Measurements from ENCODE around the gene LDLRAD3.

The LDLRAD3 gene

DNA sequence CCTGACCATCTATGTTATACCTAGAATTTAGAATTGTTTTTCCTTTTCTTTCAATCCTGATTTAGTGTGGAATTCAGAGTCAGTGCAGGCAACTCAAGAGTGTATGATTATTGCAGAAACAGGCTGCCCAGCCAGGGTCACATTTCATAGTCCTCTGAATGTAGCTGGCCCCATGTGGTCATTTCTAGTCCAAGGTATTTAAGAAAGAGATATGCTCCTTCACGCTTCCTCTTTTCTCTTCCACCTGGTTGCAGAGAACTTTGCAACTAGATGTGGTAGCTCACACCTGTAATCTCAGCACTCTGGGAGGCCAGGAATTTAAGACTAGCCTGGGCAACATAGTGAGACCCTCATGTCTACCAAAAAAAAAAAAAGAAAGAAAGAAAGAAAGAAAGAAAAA, 27.6 kb upstream of the LDLRAD3 start:
- no peak overlapping the region for H3K27ac ChIP-seq
- TF ChIP-seq, protein P1, sequence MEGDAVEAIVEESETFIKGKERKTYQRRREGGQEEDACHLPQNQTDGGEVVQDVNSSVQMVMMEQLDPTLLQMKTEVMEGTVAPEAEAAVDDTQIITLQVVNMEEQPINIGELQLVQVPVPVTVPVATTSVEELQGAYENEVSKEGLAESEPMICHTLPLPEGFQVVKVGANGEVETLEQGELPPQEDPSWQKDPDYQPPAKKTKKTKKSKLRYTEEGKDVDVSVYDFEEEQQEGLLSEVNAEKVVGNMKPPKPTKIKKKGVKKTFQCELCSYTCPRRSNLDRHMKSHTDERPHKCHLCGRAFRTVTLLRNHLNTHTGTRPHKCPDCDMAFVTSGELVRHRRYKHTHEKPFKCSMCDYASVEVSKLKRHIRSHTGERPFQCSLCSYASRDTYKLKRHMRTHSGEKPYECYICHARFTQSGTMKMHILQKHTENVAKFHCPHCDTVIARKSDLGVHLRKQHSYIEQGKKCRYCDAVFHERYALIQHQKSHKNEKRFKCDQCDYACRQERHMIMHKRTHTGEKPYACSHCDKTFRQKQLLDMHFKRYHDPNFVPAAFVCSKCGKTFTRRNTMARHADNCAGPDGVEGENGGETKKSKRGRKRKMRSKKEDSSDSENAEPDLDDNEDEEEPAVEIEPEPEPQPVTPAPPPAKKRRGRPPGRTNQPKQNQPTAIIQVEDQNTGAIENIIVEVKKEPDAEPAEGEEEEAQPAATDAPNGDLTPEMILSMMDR (IDR thresholded peaks at IDR 0.05): no peak
- no peak for TF ChIP-seq ZFX (IDR thresholded peaks at IDR 0.05; ENCODE audit: borderline replicate concordance)

DNA sequence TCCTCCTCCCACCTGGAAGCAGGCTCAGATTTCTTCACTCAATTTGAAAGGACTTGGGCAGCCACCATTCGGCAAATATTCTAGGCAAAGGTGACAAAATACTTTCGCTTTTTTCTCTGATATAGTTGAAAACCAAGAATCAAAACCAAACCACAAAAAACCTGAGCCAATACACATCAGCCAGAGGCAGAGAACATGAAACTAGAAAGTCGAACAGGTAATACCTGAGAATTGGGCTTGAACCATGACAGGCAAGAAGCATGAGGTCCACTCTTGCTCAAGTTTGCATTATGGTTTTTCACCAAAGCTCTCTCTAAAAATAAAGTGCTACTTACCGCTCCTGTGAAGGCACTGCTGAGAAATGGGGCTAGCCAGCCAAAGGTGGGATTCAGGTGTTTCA, 26.2 kb upstream of the LDLRAD3 start:
- TF ChIP-seq, protein P1 (IDR thresholded peaks at IDR 0.05): no peak
- TF ChIP-seq ZFX (IDR thresholded peaks at IDR 0.05; ENCODE audit: borderline replicate concordance): no peak
- H3K27ac ChIP-seq: no peak overlapping the region

DNA sequence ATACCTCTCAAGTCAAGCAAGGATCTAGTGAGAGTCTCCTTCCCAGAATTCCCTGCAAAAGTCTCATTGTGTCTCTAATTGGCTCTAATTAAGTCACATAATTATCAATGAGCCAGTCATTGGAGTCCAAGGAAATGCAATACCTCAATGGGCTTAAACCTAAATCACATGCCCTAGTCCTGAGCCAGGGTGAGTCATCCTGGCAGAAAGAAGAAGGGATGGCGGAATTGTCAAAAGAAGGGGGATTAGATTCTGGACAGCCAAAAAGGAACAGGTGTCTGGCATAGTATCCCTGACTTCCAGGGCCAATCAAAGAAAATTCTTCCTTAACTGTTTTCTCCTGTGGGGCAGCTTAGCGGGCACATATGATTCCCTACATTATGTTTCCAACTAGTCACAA, 25.1 kb upstream of the LDLRAD3 start:
- no peak for TF ChIP-seq ZFX (IDR thresholded peaks at IDR 0.05; ENCODE audit: borderline replicate concordance)
- TF ChIP-seq, protein P1 (IDR thresholded peaks at IDR 0.05): no peak

DNA sequence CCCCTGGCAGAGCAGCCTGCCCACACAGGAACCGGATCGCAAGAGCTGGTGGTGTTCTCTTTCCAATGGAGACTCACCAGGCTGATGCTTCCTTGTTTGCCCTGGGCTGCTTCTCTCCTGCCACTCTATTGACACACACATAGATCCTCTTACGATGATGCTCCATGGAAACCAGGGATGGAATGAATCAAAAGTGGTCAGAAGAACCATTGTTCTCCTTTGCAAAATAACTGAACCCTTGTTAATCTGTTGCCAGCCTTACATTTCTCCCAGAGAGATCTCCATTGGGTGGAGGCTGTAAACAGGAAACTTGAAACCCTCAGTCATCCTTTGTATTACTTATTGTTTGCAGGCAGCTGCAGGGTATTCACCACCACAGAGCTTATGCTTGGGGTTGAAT, 24.6 kb upstream of the LDLRAD3 start:
- no peak overlapping the region for H3K27ac ChIP-seq
- TF ChIP-seq, protein P1 (IDR thresholded peaks at IDR 0.05): no peak
- no peak for TF ChIP-seq ZFX (IDR thresholded peaks at IDR 0.05; ENCODE audit: borderline replicate concordance)

More for the DNA sequence above, 25.1 kb upstream of the LDLRAD3 start:
- H3K27ac ChIP-seq: no peak overlapping the region

DNA sequence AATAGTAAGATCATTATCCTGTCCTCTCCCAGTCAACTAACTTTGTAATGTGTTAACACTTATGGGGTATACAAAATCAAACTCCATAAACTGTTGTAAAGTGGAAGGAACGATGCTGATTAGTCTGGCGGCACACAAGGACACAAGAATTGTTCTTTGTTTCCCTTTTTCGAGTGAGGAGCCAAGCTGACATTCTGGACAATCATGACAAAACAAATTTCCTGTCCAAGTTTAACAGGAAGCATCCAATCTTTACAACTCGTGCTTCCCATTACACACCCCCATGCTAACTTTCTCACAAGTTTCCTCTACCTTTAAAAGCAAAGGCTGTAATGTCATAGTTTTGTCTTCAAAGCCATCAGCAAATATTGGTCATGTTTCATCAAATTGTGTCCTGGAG, 20.4 kb upstream of the LDLRAD3 start:
- TF ChIP-seq, protein P1 (IDR thresholded peaks at IDR 0.05): no peak
- TF ChIP-seq ZFX (IDR thresholded peaks at IDR 0.05; ENCODE audit: borderline replicate concordance): no peak
- H3K27ac ChIP-seq: no peak overlapping the region

DNA sequence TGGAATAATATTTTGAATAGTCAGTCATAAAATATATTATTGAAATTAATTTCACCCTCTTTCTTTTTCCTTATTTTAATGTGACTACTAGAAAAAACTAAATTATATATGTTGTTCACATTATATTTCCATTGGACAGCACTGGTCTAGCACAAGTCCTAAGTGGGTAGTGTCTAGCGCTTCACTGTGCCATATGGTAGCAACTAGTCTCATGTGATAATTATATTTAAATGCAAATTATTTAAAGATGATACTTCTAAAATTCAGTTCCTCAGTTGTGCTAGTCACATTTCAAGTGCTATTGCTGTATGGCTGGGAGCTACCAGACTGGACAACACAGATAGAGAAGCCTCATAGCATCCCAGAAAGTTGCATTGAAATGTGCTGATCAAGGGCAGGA, 19.1 kb upstream of the LDLRAD3 start:
- no peak for TF ChIP-seq ZFX (IDR thresholded peaks at IDR 0.05; ENCODE audit: borderline replicate concordance)
- TF ChIP-seq, protein P1 (IDR thresholded peaks at IDR 0.05): no peak

DNA sequence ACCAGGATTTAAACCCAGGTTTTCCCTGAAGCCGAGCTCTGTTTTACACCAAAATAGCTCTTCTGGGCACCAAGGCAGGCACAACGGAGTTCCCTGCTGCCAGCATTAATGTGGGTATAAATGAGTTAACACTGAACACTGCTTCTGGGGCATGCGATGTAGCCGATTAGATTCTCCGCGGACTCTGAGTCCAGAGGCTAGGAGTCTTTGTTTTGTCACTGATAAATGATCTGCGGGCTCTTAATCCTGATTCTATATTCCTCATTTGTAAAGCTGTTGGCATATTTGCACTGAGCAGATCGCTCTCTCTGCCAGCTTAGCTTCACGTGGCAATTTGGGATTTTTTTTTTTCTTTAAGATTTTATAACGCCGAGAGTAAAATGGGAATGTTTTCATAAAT, 16.8 kb upstream of the LDLRAD3 start:
- TF ChIP-seq ZFX (IDR thresholded peaks at IDR 0.05; ENCODE audit: borderline replicate concordance): no peak
- TF ChIP-seq, protein P1 (IDR thresholded peaks at IDR 0.05): no peak
- H3K27ac ChIP-seq: no peak overlapping the region

More for the DNA sequence above, 19.1 kb upstream of the LDLRAD3 start:
- H3K27ac ChIP-seq: no peak overlapping the region

Measured in 22Rv1 (cell line).